HFFc6 (cell line): Measurements from ENCODE around the gene FUOM. TPM values are rescaled to one million over a fixed set of nuclear protein-coding genes. Genes with fewer than 3 reads are reported as not detected.
"Not testable (repeated sequence)": the region's sequence is repeated elsewhere in the genome, so short reads cannot be mapped to it uniquely, and the experiment has no call there.

Experiments
- DNase-seq: peaks from one replicate; pipeline ENCODE4 v3.0.0-alpha.2; 2018
- H3K27ac Mint-ChIP-seq: 2 replicates; pipeline ENCODE4 v1.8.0; 2020; ENCODE audit warnings: mild to moderate bottlenecking, mixed read lengths
- H3K27me3 Mint-ChIP-seq: 2 replicates; pipeline ENCODE4 v1.8.0; 2021; ENCODE audit warnings: mild to moderate bottlenecking, moderate library complexity, mixed read lengths; ENCODE audit not compliant: insufficient read depth
- H3K36me3 Mint-ChIP-seq: 2 replicates; pipeline ENCODE4 v1.8.0; 2021; ENCODE audit warnings: low read depth, mixed read lengths
- H3K4me1 Mint-ChIP-seq: 2 replicates; pipeline ENCODE4 v1.8.0; 2020; ENCODE audit warnings: low read depth, mixed read lengths
- H3K4me3 Mint-ChIP-seq: 2 replicates; pipeline ENCODE4 v1.8.0; 2020; ENCODE audit warnings: mild to moderate bottlenecking, moderate library complexity, mixed read lengths
- H3K9me3 Mint-ChIP-seq: 2 replicates; pipeline ENCODE4 v1.8.0; 2020; ENCODE audit warnings: mild to moderate bottlenecking, mixed read lengths
- total RNA-seq, 6 experiments: library from RNA; stranded (reverse); fragmentation: NEBNext Ultra II Directional; extraction: Animal tissue kit (Norgen Biotek cat#: 25700); gene quantifications; 2 replicates in 1 of 6; 3 replicates in 5 of 6; pipeline ENCODE4 v1.2.3, GENCODE V29; 2021
- TF ChIP-seq, protein P1 (sequence below): fragments of 200-600 bp; sonication (generic); IDR thresholded peaks from 2 replicates; pipeline ENCODE4 v1.5.0; 2021; ENCODE audit warnings: antibody characterized with exemption, mild to moderate bottlenecking

Gene FUOM
- total RNA-seq, 6 experiments from 2014 or later = 0.55 to 8.9 (median 7.8) TPM

DNA sequence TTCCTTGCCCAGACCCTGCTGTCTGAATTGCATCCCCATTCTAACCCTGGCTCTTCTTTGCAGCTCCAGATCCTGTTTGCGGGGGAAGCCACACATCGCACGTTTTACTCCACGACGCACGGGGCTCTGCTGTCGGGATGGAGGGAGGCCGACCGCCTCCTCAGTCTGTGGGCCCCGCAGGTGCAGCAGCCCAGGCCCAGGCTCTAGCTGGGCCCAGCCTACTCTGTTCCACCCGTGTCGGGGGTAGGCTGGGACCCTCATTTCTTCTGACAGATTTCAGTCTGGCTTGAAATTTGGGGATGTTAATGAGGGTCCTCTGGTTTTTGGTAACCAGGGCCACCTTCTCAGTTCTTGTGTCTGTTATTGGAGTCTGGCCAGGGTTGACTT, 33.4 kb upstream of the FUOM start:
- Mint-ChIP-seq H3K9me3 (no peaks in the 10 kb centered on the region), H3K4me1 (peaks cover 17% of the 10 kb centered on the region), H3K27ac (no peak overlapping the region)

DNA sequence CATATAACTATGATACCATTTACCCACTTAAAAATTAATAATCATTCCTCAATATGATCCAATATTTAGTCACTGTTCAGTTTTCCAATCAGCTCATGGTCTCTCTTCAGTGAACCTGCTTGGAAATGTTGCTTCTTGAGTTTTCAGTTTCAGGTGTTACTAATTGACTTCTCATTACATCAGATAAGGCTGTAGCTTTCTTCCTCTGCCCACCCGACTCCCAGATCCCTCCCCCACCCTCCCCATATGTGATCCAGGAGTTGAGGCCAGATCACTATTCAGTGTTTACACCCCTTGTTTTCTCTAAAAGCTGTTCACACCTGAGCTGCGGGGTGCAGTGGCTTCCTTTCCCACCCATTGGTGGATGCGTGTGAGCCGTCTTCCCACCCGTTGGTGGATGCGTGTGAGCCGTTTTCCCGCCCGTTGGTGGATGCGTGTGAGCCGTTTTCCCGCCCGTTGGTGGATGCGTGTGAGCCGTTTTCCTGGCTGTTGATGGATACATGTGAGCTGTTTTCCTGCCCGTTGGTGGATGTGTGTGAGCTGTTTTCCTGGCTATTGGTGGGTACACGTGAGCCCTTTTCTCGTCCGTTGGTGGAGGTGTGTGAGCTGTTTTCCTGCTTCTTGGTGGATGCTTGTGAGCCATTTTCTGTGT, 32.9 kb upstream of the FUOM start:
- Mint-ChIP-seq H3K9me3 (no peaks in the 10 kb centered on the region), H3K27ac (no peak overlapping the region), H3K4me1 (peaks cover 15% of the 10 kb centered on the region), H3K4me3 (no peak overlapping the region), H3K36me3 (peaks cover 9% of the 10 kb centered on the region), H3K27me3 (no peaks in the 10 kb centered on the region)
- TF ChIP-seq, protein P1, sequence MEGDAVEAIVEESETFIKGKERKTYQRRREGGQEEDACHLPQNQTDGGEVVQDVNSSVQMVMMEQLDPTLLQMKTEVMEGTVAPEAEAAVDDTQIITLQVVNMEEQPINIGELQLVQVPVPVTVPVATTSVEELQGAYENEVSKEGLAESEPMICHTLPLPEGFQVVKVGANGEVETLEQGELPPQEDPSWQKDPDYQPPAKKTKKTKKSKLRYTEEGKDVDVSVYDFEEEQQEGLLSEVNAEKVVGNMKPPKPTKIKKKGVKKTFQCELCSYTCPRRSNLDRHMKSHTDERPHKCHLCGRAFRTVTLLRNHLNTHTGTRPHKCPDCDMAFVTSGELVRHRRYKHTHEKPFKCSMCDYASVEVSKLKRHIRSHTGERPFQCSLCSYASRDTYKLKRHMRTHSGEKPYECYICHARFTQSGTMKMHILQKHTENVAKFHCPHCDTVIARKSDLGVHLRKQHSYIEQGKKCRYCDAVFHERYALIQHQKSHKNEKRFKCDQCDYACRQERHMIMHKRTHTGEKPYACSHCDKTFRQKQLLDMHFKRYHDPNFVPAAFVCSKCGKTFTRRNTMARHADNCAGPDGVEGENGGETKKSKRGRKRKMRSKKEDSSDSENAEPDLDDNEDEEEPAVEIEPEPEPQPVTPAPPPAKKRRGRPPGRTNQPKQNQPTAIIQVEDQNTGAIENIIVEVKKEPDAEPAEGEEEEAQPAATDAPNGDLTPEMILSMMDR = no peak
- no peak for DNase-seq

More for the DNA sequence above, 33.4 kb upstream of the FUOM start:
- Mint-ChIP-seq H3K36me3 (peaks cover 9% of the 10 kb centered on the region), H3K27me3 (no peaks in the 10 kb centered on the region), H3K4me3 (no peak overlapping the region)
- no peak for DNase-seq
- TF ChIP-seq, protein P1 = no peak

DNA sequence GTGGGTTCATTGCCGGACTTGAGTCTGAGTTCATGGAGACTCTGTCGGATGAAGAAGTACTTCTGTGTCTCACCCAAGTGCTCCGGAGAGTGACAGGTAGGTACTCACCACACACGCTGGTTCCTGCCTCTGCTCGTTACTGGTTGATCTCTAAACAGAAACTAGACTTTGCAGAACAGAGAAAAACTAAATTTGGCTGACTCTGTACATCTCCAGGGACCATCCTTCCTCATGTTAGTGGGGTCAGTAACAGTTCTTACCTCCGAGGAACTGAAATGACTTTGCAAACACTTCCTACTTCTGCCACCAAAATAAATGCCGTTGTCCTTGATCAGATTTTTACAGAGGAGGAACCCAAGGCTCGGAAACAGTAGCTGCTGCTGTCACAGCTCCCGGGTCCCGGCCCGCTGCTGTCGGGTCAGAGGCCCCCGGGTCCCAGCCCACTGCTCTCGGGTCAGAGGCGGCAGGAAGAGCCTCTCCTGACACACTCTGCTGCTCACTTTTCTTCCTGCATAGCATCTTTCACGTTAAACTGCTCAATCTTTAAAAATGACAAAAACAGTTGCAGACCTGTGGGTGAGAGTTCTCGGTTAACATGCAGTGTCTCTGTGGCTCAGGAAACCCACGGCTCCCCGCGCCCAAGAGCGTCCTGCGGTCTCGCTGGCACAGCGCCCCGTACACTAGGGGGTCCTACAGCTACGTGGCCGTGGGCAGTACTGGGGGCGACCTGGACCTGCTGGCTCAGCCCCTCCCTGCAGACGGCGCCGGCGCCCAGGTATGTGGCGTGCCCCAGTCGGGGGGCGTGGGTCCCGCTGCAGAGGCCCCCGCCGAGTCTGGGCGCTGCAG, 31.4 kb upstream of the FUOM start:
- no peak for DNase-seq
- Mint-ChIP-seq H3K4me1 (peaks cover 10% of the 10 kb centered on the region; the same call in 1 of the 2 replicates), H3K27me3 (no peaks in the 10 kb centered on the region), H3K36me3 (no peaks in the 10 kb centered on the region; the same call in none of the 2 replicates), H3K4me3 (no peak overlapping the region), H3K27ac (no peak overlapping the region), H3K9me3 (no peaks in the 10 kb centered on the region)
- TF ChIP-seq, protein P1 = no peak

DNA sequence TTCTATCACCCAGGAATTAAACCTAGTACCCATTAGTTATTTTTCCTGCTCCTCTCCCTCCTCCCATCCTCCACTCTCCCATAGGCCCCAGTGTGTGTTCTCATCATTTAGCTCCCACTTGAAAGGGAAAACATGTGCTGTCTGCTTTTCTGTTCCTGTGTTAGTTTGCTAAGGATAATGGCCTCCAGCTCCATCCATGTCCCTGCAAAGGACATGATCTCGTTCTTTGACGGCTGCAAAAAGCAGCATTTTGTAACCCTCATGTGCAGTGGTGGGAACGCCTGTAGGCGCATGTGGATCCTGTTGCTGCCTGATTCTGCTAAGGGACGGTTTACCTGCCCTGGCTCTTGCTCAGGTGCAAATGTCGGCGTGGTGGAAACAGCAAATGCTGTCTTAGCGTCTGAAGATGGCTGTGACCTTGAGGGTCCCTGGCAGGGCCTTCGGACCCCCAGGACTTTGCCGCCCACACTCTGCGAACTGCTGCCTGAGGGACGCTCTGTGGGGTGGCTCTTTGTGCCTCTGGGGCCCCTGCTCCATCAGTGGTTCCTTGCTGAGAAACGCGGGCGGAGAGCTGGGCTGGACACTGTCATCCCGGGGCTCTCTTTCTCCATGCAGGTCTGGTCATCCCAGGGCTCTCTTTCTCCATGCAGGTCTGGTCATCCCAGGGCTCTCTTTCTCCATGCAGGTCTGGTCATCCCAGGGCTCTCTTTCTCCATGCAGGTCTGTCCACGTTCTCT, 30.6 kb upstream of the FUOM start:
- no peak for DNase-seq
- Mint-ChIP-seq H3K4me1 (peaks cover 10% of the 10 kb centered on the region; the same call in 1 of the 2 replicates), H3K36me3 (no peaks in the 10 kb centered on the region; the same call in none of the 2 replicates), H3K4me3 (no peak overlapping the region), H3K27ac (no peak overlapping the region), H3K9me3 (no peaks in the 10 kb centered on the region), H3K27me3 (no peaks in the 10 kb centered on the region)
- TF ChIP-seq, protein P1 = no peak

DNA sequence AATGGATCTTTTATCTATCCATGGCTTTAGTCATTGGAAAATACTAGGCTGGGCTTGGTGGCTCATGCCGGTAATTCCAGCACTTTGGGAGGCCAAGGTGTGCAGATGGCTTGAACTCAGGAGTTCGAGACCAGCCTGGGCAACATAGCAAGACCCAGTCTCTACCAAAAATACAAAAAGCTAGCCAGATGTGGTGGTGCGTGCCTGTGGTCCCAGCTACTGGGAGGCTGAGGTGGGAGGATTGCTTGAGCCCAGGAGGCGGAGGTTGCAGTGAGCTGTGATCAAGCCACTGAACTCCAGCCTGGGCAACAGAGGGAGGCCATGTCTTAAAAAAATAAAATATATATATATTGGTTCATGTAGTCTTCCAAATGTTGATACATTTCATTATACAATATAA, 29.1 kb upstream of the FUOM start:
- H3K4me3 Mint-ChIP-seq, H3K27me3 Mint-ChIP-seq, H3K36me3 Mint-ChIP-seq, H3K27ac Mint-ChIP-seq, DNase-seq, H3K9me3 Mint-ChIP-seq: not testable (repeated sequence)
- H3K4me1 Mint-ChIP-seq = peaks cover 10% of the 10 kb centered on the region; the same call in 1 of the 2 replicates
